HG03066 (cell line): ENCODE results near the gene RCAN1.

ENCODE experiments used
- ATAC-seq: cut with Tn5 transposase; IDR thresholded peaks from one replicate; pipeline ENCODE4 v1.9.1; 2021; ENCODE audit warnings: low read depth; ENCODE audit not compliant: unreplicated experiment

Gene RCAN1

GRCh38 chr21:34614628-34615486, at the start of gene RCAN1:
Gene RCAN1 (minus strand): TSS chr21:34615113. CDS start chr21:34615011, 102 bp downstream.
- ATAC-seq = peak; percentile 93

GRCh38 chr21:34661848-34662247, 46.9 kb upstream of the RCAN1 start:
- ATAC-seq = no peak

GRCh38 chr21:34653522-34653921, 38.6 kb upstream of the RCAN1 start:
- no peak for ATAC-seq

GRCh38 chr21:34651642-34652041, 36.7 kb upstream of the RCAN1 start:
- ATAC-seq = no peak

GRCh38 chr21:34650861-34651431, 36.0 kb upstream of the RCAN1 start:
- no peak for ATAC-seq

- ATAC-seq = no peak
These were observed 34.5 kb upstream of the RCAN1 start for GRCh38 chr21:34649400-34649799.

- no peak for ATAC-seq
These were observed 33.9 kb upstream of the RCAN1 start for GRCh38 chr21:34648739-34649297.

- no peak for ATAC-seq
These were observed 32.6 kb upstream of the RCAN1 start for GRCh38 chr21:34647555-34647954.

- ATAC-seq = no peak
These were observed 29.9 kb upstream of the RCAN1 start for GRCh38 chr21:34644825-34645224.

GRCh38 chr21:34642211-34643075, 27.5 kb upstream of the RCAN1 start:
- ATAC-seq = peak; percentile 56

GRCh38 chr21:34640858-34641257, 25.9 kb upstream of the RCAN1 start:
- ATAC-seq = no peak

GRCh38 chr21:34639882-34640788, 25.2 kb upstream of the RCAN1 start:
- no peak for ATAC-seq

- ATAC-seq = no peak
These were observed 24.3 kb upstream of the RCAN1 start for GRCh38 chr21:34639250-34639649.

- ATAC-seq = no peak
These were observed 22.0 kb upstream of the RCAN1 start for GRCh38 chr21:34636961-34637360.

- no peak for ATAC-seq
These were observed 20.4 kb upstream of the RCAN1 start for GRCh38 chr21:34635307-34635706.

GRCh38 chr21:34632498-34632897, 17.6 kb upstream of the RCAN1 start:
- ATAC-seq = no peak

GRCh38 chr21:34630536-34631143, 15.7 kb upstream of the RCAN1 start:
- no peak for ATAC-seq

- ATAC-seq = no peak
These were observed 11.2 kb upstream of the RCAN1 start for GRCh38 chr21:34626131-34626530.

GRCh38 chr21:34625030-34625593, 10.2 kb upstream of the RCAN1 start:
- no peak for ATAC-seq
